Mucosa of descending colon (tissue), 3 donors: ENCODE measurements around the gene ADRA2B. TPM values are rescaled to one million over a fixed set of nuclear protein-coding genes. Genes with fewer than 3 reads are reported as not detected.

ENCODE experiments used
- ATAC-seq: fragments of 200-7000 bp; cut with Tn5 transposase; one replicate; pipeline ENCODE4 v1.9.1; 2020; ENCODE audit warnings: mild to moderate bottlenecking, moderate library complexity
- DNase-seq, 3 donors: peaks; one replicate each; pipeline ENCODE4 v3.0.0-alpha.2; 2020
- H3K36me3 ChIP-seq: fragments of 200-600 bp; one replicate; pipeline ENCODE4 v1.8.0; 2021; ENCODE audit warnings: low read depth, mild to moderate bottlenecking
- H3K4me1 ChIP-seq: fragments of 200-600 bp; one replicate; pipeline ENCODE4 v1.8.0; 2021; ENCODE audit warnings: low read depth, mild to moderate bottlenecking
- H3K4me3 ChIP-seq: fragments of 200-600 bp; one replicate; pipeline ENCODE4 v1.8.0; 2021; ENCODE audit warnings: mild to moderate bottlenecking
- H3K9me3 ChIP-seq: fragments of 200-600 bp; one replicate; pipeline ENCODE4 v1.8.0; 2021; ENCODE audit warnings: mild to moderate bottlenecking
- CTCF ChIP-seq: fragments of 200-600 bp; IDR thresholded peaks from one replicate; pipeline ENCODE4 v1.8.0; 2022; ENCODE audit warnings: antibody characterized with exemption, mild to moderate bottlenecking
- intact Hi-C, 2 donors: fragments of 100-400 bp; cut with DNase I in 1 of 2; cut with micrococcal nuclease in 1 of 2; formaldehyde crosslinking; loops; one replicate each; pipeline versions ENCODE4 v1.11.0 to v1.11.1; 2022; cut with DNase I, micrococcal nuclease
- total RNA-seq, 3 donors: library from RNA; stranded (reverse); fragmentation: NEBNext Ultra II Directional in 2 of 3; extraction: Animal tissue kit (Norgen Biotek cat#: 25700) in 2 of 3; gene quantifications; one replicate each; pipeline versions ENCODE4 v1.2.1 to v1.2.4, GENCODE V29; 2021 to 2023
- donor health status: DM: no; HTN: no; CAD: no; lungs with moderate emphysema.
- donor health status: DM: no; HTN: no; CAD: no.
- donor health status: DM: no; HTN: yes; CAD: no.

ADRA2B gene
- total RNA-seq, 3 donors from 2014 or later = 0.17 to 0.73 (median 0.36) TPM

DNA sequence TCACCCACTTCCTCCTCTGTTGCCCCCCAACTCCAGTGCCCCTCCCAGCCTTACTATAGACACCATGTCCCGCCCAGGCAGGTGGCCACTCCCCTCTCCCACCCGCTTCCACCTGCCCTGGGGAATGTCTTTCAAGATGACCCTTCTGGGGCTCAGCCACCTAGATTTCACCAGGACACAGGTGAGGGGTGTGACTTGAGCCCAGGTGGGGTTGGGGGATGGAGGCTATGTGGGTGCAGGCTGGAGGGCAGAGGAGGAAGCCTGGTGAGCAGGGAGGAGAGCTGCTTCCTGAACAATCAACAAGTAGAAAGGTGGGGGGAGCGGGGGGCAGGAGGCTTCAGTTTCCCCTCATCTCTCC is 8.7 kb downstream of the ADRA2B start:
- DNase-seq (peak in 1 of 3 donors; percentile 10), ATAC-seq (no peak)
- TF ChIP-seq CTCF = no peak
- no peak overlapping the region for H3K4me3 ChIP-seq
- H3K9me3 ChIP-seq = peaks cover 7% of the 10 kb centered on the region
- H3K4me1 ChIP-seq = no peaks in the 10 kb centered on the region
- H3K36me3 ChIP-seq = no peaks in the 10 kb centered on the region
- intact Hi-C loops = no loop called here

GRCh38 chr2:96106991-96107707 is 9.2 kb downstream of the ADRA2B start:
- ATAC-seq = no peak
- H3K4me3 ChIP-seq = no peak overlapping the region
- no peaks in the 10 kb centered on the region for H3K4me1 ChIP-seq
- intact Hi-C loops = no loop called here
- H3K9me3 ChIP-seq = peaks cover 7% of the 10 kb centered on the region
- DNase-seq = no peak
- no peak for TF ChIP-seq CTCF
- H3K36me3 ChIP-seq = no peaks in the 10 kb centered on the region

DNA sequence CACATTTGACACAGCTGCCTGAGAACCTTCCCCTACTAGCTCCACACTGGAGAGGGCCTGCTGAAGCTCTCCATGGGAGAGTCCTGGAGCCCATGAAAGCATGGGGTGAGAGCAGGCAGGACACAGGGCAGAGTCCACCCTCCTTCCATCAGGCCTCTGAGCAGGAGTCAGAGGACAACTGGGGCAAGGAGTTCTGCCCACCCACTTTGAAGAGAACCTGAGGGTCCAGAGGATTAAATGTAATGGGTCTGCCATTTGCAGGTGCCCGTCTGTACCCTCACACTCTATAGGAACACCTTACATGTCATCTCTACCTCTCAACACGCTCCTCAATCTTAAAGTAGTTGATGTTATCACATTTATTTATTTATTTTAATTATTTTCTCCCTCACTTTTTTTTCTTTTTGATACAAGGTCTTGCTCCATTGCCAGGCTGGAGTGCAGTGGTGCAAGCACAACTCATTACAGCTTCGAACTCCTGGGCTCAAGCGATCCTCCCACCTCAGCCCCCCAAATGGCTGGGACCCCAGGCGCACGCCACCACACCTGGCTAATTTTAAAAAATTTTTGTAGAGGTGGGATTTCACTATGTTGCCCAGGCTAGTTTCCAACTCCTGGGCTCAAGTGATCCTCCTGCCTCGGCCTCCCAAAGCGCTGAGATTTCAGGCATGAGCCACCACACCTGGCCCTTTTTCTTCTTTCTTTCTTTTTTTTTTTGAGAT is 10.2 kb downstream of the ADRA2B start:
- ATAC-seq = no peak
- DNase-seq = peak in 1 of 3 donors; percentile 3
- H3K4me3 ChIP-seq = no peak overlapping the region

DNA sequence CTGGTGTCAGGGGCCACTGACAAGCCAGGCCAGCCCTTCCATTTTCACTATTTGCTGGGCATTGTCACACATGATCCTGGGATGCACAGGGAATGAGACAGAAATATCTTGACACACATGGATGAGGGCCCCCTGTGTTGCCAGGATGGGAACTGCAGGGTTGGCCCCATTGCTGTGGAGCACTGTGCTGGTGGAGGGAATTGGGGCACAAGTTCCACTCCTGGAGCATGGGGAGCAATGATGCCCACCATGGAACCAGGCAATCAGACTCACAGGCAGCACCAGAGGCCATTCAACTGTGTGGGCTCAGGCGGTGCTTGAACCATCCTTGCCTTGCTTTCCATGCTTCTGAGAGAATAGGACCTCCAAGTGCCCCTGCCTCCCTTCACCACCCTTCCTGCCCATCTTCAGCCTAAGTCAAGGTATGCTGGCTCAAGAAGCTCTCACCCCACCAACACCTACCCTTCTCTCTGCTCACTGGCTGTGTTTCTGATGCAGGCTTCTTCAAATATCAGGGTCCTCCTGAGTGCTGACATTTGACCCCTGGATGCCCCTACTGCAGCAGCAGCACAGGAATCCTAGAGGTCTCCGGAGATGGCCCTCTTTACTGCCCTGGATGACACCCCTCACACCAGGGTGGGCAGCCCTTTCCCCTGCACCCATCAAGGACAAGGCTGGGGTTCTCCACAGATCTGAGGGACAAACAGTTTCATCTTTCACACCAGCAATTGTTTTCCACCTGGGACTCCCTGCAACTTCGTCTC is 11.0 kb downstream of the ADRA2B start:
- Histone ChIP-seq H3K9me3 (peaks cover 7% of the 10 kb centered on the region), H3K36me3 (no peaks in the 10 kb centered on the region), H3K4me1 (no peaks in the 10 kb centered on the region), H3K4me3 (no peak overlapping the region)
- TF ChIP-seq CTCF = no peak
- peak in 1 of 3 donors; percentile 3 for DNase-seq
- no peak for ATAC-seq
- intact Hi-C loops = no loop called here

More for the DNA sequence above, 10.2 kb downstream of the ADRA2B start:
- no peaks in the 10 kb centered on the region for H3K36me3 ChIP-seq
- intact Hi-C loops = no loop called here
- TF ChIP-seq CTCF = no peak
- no peaks in the 10 kb centered on the region for H3K4me1 ChIP-seq
- peaks cover 7% of the 10 kb centered on the region for H3K9me3 ChIP-seq

DNA sequence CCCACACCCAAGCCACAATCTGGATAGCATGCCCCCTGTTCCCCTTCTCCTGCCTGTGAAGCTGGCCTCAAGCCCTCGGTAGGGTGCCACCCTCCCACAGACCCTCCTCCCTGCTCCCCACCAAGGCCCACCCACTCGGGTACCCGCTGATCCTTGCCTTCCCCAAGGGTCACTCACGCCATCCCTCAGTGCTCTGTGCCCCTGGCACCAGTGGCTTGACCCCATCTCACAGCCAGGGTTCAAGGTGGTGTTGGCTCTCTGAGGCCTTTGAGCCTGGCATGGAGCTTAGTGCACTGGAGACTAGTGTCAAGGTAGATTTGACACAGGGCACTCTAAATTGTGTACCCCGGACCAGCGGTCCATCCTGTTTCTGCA is 11.9 kb downstream of the ADRA2B start:
- no peak for TF ChIP-seq CTCF
- H3K4me1 ChIP-seq = no peaks in the 10 kb centered on the region
- intact Hi-C loops = no loop called here
- H3K4me3 ChIP-seq = no peak overlapping the region
- no peaks in the 10 kb centered on the region for H3K36me3 ChIP-seq
- peaks cover 7% of the 10 kb centered on the region for H3K9me3 ChIP-seq
- DNase-seq (peak in 2 of 3 donors; percentile 7 to 36), ATAC-seq (no peak)
